ENCODE data around the gene SENP3. TPM values are rescaled to one million over a fixed set of nuclear protein-coding genes. Genes with fewer than 3 reads are reported as not detected.
A peak's percentile ranks its signal among the peaks of the same experiment; 100 is the strongest.

The SENP3 gene
- total RNA-seq, 1 experiment from 2014 or later, result 30.2 TPM

GRCh38 chr17:7579834-7580603 is 18.3 kb downstream of the SENP3 start:
- Histone ChIP-seq H3K36me3 (ENCODE audit: control insufficient read depth, insufficient read depth, low read length) (no peaks in the 10 kb centered on the region; the same call in 1 of the 2 replicates), H3K9me3 (no peaks in the 10 kb centered on the region), H3K4me3 (ENCODE audit: low read depth, low read length) (no peak overlapping the region), H3K4me1 (peaks cover 12% of the 10 kb centered on the region), H3K27me3 (replicated peaks; ENCODE audit: control insufficient read depth, insufficient read depth, low read length) (no peaks in the 10 kb centered on the region)
- Mint-ChIP-seq H3K27me3 (ENCODE audit: insufficient read depth, unreplicated experiment) (no peaks in the 10 kb centered on the region), H3K4me3 (ENCODE audit: unreplicated experiment) (peak overlapping the region; percentile 96), H3K9me3 (ENCODE audit: unreplicated experiment) (no peaks in the 10 kb centered on the region), H3K27ac (ENCODE audit: unreplicated experiment) (peak overlapping the region; percentile 85), H3K4me1 (ENCODE audit: low read depth, unreplicated experiment) (peaks cover 25% of the 10 kb centered on the region), H3K36me3 (ENCODE audit: insufficient read depth, unreplicated experiment) (peaks cover 84% of the 10 kb centered on the region)
- TF ChIP-seq CTCF (IDR thresholded peaks at IDR 0.05; ENCODE audit: insufficient read depth in 1 of 2, low read depth in 1 of 2, low read length in 1 of 2, severe bottlenecking in 1 of 2, unreplicated experiment in 1 of 2), result no peak
- CTCF ChIA-PET, result no interaction called here
- intact Hi-C loops (cut with micrococcal nuclease; ENCODE audit: unreplicated experiment), result no loop called here
- POLR2A ChIA-PET, result interaction anchor here (1.7 kb wide), 1 partner anchor 107 kb away, joined by 6 read pairs; the partner anchor contains the start of gene TP53
- no TSS peak for BruUV-seq (replicated peaks)
- no peak for DNase-seq

- BruUV-seq (replicated peaks), result no TSS peak
- Histone ChIP-seq H3K9me3 (no peaks in the 10 kb centered on the region), H3K27me3 (replicated peaks; ENCODE audit: control insufficient read depth, insufficient read depth, low read length) (no peaks in the 10 kb centered on the region), H3K4me1 (peaks cover 10% of the 10 kb centered on the region), H3K36me3 (ENCODE audit: control insufficient read depth, insufficient read depth, low read length) (no peaks in the 10 kb centered on the region; the same call in 1 of the 2 replicates), H3K4me3 (ENCODE audit: low read depth, low read length) (no peak overlapping the region)
- Mint-ChIP-seq H3K4me1 (ENCODE audit: low read depth, unreplicated experiment) (peaks cover 25% of the 10 kb centered on the region), H3K9me3 (ENCODE audit: unreplicated experiment) (no peaks in the 10 kb centered on the region), H3K4me3 (ENCODE audit: unreplicated experiment) (peak overlapping the region; percentile 96), H3K36me3 (ENCODE audit: insufficient read depth, unreplicated experiment) (peaks cover 76% of the 10 kb centered on the region), H3K27me3 (ENCODE audit: insufficient read depth, unreplicated experiment) (no peaks in the 10 kb centered on the region), H3K27ac (ENCODE audit: unreplicated experiment) (peak overlapping the region; percentile 85)
- intact Hi-C loops (cut with micrococcal nuclease; ENCODE audit: unreplicated experiment), result no loop called here
- no peak for TF ChIP-seq CTCF (IDR thresholded peaks at IDR 0.05; ENCODE audit: insufficient read depth in 1 of 2, low read depth in 1 of 2, low read length in 1 of 2, severe bottlenecking in 1 of 2, unreplicated experiment in 1 of 2)
- CTCF ChIA-PET, result no interaction called here
- POLR2A ChIA-PET, result no interaction called here
- DNase-seq, result no peak
Observed at GRCh38 chr17:7580604-7581575, 19.2 kb downstream of the SENP3 start.

Measured in Caco-2 (cell line).